HG02840 (cell line): Measurements from ENCODE around the gene ARHGEF2.
"Not testable (repeated sequence)": the region's sequence is repeated elsewhere in the genome, so short reads cannot be mapped to it uniquely, and the experiment has no call there.

Experiments used
- ATAC-seq: cut with Tn5 transposase; IDR thresholded peaks from one replicate; pipeline ENCODE4 v1.9.1; 2021; ENCODE audit warnings: mild to moderate bottlenecking, moderate library complexity, moderate number of reproducible peaks; ENCODE audit not compliant: unreplicated experiment, low FRiP score

The ARHGEF2 gene

GRCh38 chr1:155993595-155993994, 15.2 kb upstream of the ARHGEF2 start:
- ATAC-seq, result no peak

GRCh38 chr1:155990005-155990739, 11.8 kb upstream of the ARHGEF2 start:
- no peak for ATAC-seq

GRCh38 chr1:155989242-155990004, 11.1 kb upstream of the ARHGEF2 start:
- ATAC-seq, result peak; percentile 68

- not testable (repeated sequence) for ATAC-seq
These were observed 6.7 kb upstream of the ARHGEF2 start for GRCh38 chr1:155984903-155985645.

- no peak for ATAC-seq
These were observed 6.0 kb upstream of the ARHGEF2 start for GRCh38 chr1:155984341-155984740.

GRCh38 chr1:155983191-155984024, 5.1 kb upstream of the ARHGEF2 start:
- no peak for ATAC-seq

GRCh38 chr1:155982106-155982505, 3.8 kb upstream of the ARHGEF2 start:
- no peak for ATAC-seq

GRCh38 chr1:155981266-155982088, 3.1 kb upstream of the ARHGEF2 start:
- no peak for ATAC-seq

- ATAC-seq, result no peak
These were observed 1.4 kb upstream of the ARHGEF2 start for GRCh38 chr1:155979597-155980343.

- ATAC-seq, result no peak
These were observed 654 bp upstream of the ARHGEF2 start for GRCh38 chr1:155978973-155979429.

- no peak for ATAC-seq
These were observed 540 bp downstream of the ARHGEF2 start for GRCh38 chr1:155977690-155978324.

- no peak for ATAC-seq
These were observed 1.2 kb downstream of the ARHGEF2 start for GRCh38 chr1:155976913-155977689.

- ATAC-seq, result no peak
These were observed 2.1 kb downstream of the ARHGEF2 start for GRCh38 chr1:155976062-155976912.

- ATAC-seq, result no peak
These were observed 2.8 kb downstream of the ARHGEF2 start for GRCh38 chr1:155975375-155976061.

GRCh38 chr1:155974208-155975115, 3.9 kb downstream of the ARHGEF2 start:
- ATAC-seq, result no peak
